ENCODE data around the gene TMEM11. TPM values are rescaled to one million over a fixed set of nuclear protein-coding genes. Genes with fewer than 3 reads are reported as not detected.

Gene TMEM11
- total RNA-seq, 1 experiment from 2014 or later, result 52.3 TPM

DNA sequence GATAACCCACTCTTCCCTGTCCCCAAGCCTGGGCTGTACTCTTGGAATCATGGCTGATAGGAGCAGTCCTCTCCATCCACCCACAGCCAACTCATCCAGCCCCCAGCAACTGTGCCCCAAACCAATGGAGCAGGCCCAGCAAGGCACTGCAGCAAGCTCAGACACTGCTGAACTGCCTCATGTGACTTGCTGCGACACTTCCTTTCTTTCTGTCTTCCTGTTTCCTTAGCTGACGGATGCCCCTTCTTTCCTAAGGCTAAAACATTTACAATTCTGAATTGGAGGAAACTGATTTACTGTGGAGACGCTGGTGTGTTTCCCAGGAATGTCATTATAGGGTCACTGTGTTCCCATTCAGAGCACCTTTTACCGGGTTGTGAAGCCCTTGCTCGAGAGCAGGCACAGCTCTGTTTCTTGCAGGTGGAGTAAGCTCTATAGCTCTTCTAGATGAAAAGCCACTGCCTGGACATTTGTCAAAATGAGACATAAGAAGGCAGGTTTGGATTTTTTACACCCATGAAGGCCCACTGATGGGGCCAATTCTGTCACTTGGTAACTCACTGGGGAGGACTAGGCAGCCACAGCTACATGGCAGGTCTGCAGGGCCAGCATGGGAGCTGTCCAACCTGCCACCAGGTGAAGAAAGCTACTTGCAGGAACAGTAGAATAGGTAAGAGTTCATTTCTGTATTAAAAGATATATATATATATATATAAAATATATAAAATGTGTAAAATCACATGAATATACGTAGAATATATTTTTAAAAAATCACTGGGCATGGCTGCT is 27.4 kb downstream of the TMEM11 start:
- no peak for DNase-seq (ENCODE audit: low read depth)

DNA sequence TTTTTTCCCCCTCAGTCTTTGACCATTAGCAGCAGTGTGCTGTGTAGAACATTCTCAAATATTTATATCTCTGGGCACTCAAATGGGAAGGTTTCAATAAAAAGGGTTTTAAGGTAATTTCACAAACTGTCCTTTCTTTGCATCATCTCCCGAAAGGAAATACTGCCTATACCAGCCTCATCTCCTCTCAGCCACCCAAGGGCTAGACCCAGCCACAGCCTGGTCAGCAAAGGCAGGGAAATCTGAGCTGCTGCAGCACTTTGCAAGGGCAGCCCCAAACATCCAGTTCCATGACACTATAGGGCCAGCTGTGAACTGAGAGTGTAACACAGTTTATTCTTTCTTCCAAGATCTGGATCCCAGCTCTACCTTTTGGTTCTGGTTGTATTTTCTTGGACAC is 28.9 kb downstream of the TMEM11 start:
- no peak for DNase-seq (ENCODE audit: low read depth)

DNA sequence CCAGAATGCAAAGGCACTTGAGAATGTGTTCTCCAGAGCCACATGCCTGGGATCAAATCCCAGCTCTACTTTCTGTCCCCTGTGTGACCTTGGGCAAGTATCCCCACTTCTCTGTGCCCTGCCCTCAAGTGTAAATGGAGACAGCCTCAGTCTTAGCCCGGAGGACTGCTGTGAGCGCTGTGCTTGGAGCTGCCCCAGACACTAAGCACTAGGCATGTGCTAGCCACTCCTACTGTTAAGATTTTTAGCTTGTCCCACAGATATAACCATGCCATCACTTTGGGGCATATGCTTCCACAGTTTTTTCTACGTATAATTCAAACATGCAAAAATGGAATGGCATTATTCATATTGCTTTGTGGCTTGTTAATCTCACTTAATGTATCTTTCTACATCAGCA is 29.4 kb downstream of the TMEM11 start:
- DNase-seq (ENCODE audit: low read depth), result no peak

DNA sequence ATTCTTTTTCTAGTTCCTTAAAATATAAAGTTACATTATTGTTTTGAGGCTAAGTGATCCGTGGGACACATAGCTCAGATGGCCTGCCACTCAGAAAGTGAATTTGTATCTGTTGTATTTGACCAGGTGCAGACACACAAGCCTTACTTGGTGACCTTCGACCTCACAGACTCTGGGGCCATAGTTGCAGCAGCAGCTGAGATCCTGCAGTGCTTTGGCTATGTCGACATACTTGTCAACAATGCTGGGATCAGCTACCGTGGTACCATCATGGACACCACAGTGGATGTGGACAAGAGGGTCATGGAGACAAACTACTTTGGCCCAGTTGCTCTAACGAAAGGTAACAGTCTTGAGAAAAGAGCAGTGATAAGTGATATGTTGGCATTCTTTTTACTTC is 30.5 kb downstream of the TMEM11 start:
- no peak for DNase-seq (ENCODE audit: low read depth)

DNA sequence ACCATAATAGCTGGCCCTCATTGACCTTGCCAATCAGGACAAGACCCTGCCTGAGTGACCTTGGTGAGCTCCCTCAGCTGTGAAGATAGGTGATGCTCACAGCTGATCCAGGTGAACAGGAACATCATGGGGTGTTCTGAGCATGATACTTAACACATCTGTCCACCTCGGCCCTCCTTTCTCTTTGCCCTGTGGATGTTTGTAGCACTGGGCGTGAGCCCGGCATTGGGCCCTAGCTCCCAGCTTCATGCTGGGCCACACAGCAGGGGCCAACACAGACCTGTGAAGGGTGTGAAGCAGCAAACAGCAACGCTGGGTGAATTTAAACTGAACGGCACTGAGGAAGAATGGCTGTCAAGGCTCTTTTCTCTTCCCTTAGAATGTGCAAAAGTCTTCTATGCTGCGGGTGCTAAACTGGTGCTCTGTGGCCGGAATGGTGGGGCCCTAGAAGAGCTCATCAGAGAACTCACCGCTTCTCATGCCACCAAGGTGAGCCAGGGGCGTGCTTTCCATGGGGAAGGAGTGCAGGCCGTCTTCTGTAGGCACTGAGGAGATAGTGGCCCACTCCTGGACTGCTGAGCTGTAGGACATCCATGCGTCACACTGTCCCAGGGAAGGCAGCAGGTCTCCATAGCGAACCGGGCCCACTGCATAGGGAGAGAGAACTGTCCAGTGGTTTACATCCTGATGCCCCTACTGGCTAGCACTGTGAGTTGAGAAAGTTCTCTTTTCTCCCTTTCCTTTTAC is 35.9 kb downstream of the TMEM11 start:
- no peak for DNase-seq (ENCODE audit: low read depth)

DNA sequence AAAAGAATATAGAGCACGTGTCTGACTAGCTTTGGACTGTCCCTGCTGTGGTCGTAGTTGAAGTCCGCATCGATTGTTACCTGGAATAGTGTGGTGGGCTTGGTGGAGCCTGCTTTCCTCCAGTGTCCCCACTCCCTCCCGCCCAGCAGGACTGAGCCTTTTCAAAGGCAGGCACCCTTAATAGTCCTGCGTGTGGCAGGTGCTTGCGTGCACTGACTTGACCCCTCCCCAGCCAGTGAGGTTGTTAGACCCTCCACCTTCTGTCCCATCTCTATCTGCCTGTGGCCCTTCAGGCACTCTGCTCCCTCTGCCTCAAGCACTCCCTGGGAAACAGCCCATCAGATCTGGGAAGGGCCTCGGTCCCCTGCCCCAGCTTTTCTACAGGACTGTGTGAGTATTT is 36.6 kb downstream of the TMEM11 start:
- no peak for DNase-seq (ENCODE audit: low read depth)

DNA sequence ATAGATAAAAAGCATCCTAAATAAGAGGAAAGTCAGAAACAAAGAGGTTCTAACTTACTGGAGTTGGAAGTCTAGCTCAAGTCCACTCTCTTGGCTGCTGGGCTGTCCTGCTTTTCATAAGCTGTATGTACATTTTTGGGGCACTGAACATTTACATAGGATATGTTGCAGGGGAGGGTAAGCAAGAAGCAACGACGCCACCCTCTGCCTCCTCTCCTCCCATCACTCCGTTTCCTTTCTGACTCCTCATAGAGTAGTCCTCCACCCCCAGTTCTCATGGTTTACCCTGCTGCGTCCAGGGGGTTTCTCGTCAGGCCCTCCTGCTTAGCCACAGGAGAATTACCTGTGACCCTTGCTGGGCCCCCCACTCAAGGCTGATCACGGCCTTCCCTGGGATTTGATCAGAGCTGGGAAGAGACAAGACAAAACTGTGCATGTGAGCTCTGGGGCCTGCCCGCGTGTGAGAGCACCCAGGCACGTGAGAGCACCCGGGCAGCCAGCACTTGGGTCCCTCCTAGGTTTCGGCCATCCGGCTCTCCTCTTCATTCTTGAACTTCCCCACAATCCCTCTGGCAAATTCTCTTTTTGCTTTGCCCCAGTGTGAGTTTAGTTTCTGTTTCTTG is 37.1 kb downstream of the TMEM11 start:
- no peak for DNase-seq (ENCODE audit: low read depth)

DNA sequence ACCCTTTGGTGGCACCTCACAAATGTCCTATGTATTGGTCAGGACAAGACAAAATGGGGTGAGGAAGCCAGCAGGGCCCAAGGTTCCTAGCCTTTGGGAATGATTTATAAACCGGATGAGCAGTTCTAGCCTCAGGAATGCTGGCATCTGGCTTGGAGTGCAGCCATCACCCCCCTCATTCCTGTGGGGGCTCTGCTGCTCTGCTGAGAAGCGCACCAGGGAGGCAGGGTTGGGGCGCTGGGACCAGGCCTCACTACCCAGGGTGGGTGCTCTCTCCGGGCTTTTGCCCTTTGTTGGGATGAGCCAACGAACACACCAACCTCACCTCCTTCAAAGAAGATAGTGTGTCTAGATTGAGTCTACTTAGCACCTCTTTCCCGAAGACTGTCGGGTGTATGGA is 39.2 kb downstream of the TMEM11 start:
- DNase-seq (ENCODE audit: low read depth), result no peak

DNA sequence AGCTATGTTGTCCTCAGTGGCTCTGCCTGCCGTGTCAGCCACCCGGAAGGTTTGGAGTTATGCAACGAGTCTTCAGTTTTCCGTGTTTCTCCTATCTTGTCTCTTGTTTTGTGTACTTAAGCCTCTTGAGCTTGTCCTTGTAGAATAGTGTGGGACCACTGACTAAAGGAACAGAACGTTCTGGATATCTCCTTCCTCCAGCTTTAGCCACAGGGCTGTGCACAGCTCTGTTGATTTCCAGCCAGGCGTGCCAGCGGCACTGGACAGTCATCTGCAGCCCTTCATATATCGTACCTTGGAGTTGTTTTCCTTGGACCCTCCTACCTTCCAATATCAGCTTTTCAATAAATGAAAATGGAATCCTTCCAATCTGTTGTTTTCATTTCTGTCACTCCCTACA is 39.8 kb downstream of the TMEM11 start:
- DNase-seq (ENCODE audit: low read depth), result no peak

DNA sequence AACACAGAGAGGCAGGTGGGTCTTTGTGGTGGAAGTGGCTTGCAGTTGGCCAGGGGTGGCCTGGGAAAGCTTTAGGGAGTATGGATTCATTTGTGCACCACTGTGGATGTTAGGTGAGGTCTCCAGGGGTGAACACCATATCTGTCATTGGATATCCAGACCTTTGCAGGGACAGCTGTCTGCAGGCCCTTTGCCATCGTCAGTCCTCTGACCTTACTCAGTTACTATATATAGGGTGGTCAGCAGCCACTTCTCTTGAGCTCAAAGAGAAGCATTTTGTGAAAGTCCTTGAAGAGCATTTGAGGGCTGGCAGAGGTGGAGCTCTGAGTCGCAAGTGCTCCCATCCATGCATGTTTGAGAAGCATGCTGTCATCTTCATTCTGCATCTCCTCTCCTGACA is 40.4 kb downstream of the TMEM11 start:
- DNase-seq (ENCODE audit: low read depth), result no peak

DNA sequence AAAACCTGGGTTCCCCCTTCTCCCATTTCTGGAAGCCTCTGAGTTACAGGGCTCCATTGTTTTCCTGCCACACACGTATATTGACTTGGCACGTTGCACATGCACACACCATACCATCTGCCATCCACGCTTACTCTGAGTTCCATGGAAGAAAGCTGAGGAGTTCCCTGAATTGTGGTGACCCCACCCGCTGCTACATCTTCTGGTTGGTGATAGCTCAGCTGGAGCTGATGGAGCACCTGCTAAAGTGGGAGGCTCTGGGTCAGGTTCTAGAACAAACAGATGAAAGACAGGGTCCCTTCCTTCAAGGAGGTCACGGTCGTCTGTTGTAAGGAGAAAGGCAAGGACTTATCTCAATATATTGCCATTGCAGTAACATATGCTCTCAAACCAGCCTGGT is 41.1 kb downstream of the TMEM11 start:
- no peak for DNase-seq (ENCODE audit: low read depth)

DNA sequence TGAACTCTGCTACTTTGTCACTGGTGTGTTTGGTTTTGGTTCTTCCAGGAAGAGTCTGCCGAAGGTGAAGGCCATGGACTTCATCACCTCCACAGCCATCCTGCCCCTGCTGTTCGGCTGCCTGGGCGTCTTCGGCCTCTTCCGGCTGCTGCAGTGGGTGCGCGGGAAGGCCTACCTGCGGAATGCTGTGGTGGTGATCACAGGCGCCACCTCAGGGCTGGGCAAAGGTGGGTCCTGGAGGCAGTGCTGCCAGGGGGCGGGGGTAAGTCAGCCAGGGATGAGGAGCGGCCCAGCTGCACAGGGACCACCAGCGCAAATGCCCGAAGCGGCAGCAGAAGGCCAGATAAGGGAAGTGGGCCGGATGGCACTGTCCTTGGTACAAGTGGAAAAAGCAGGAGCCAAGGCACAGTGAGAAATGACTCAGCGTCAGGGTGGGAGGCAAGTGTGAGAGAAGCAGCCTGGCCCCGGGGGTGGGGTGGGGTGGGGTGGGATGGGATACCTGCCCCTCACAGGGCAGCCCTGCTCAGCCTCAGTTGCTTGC is 41.9 kb downstream of the TMEM11 start:
- no peak for DNase-seq (ENCODE audit: low read depth)

DNA sequence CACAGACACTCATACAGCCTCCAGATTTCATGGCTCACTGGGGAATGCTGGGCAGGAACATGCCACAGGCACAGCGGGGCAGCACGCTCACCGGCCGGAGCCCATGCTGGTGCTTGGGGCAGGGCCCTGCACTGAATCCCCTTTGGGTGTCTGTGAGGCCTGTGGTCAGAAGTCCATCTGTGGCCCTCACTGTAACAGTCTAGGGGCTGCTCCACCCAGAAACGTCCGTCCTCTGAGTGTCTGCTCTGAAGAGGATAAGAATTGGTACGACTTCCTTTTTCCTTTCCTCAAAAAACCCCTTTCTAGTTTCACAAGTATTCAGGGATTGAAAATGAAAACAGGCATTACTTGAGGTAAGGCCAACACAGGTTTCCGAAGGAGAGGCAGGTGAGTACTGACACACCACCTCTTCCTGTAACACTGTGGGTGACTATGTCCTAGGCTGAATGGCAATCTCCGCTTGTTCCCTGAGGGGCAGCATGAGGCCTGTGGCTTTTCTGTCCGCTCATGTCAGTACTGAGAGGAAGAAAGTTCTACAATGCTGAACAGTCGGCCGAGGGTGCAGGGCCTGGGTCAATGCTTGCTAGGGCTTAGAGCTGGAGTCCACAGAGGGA is 42.5 kb downstream of the TMEM11 start:
- no peak for DNase-seq (ENCODE audit: low read depth)

DNA sequence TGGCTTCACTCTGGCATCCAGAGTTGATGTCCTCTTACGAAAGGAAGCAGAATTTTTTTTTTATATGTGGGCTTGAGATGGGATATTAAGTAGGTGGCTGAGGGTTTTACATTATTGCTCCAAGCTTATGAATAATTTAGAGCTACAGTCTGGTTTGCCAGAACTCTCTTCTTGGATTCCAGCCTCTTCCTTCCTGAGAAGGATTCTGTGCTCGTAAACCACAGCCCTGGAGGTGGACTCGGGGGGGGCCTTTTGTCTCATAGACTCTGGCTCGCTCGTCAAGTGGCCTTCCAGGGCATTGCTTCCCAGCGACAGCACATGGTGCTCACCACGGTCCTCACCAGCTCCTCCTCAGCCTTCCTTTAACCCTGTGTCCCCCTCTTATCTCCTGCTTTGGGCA is 43.2 kb downstream of the TMEM11 start:
- no peak for DNase-seq (ENCODE audit: low read depth)

DNA sequence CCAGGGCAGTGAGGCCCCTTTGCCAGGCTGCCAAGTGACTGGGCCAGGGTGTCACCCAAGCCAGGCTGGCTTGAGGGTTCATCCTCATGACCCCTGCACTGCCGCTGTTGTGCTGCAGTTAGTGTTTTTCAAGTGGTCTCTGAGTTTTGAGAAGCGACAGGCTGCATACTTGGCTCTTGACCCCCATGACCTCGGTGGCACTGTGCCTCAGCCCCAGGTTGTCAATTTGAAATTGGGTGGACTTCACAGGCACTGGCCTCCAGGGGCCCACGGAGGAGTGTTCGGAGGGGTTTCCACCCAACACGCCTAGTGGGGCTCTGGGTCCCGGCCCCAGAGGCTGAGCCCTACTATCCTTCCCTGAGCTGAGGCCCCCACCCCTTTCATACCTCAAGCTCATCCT is 44.5 kb downstream of the TMEM11 start:
- DNase-seq (ENCODE audit: low read depth), result no peak

DNA sequence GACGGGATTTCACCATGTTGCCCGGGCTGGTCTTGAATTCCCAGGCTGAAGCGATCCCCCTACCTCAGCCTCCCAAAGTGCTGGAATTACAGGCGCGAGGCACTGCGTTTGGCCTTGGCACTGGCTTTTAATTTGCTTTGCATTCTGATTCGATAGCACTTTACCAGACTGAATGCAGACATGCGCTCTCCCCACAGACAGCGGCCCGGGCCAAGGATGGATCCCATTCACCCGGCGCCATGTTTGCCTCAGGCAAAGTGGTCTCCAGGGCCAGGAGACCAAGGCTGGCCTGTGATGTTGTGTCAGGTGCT is 45.5 kb downstream of the TMEM11 start:
- no peak for DNase-seq (ENCODE audit: low read depth)

DNA sequence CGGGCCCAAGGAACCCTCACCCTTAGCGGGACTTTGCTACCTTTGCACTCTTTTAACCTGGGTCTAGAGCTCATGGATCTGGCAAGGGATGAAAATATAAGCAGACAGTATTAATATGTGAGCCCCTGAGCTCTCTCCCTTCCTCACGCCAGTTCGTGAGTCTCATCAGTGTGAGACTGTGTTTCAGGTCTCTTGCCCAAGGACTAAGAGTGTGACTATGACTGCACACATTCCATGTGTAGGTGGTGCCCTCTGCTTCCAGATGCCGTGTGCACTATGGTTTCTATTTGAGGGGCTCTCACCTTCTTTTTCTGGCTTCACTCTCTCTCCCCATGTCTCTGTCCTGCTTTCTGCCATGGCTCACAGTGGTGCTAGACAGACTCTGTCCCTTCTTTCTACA is 46.7 kb downstream of the TMEM11 start:
- DNase-seq (ENCODE audit: low read depth), result no peak

DNA sequence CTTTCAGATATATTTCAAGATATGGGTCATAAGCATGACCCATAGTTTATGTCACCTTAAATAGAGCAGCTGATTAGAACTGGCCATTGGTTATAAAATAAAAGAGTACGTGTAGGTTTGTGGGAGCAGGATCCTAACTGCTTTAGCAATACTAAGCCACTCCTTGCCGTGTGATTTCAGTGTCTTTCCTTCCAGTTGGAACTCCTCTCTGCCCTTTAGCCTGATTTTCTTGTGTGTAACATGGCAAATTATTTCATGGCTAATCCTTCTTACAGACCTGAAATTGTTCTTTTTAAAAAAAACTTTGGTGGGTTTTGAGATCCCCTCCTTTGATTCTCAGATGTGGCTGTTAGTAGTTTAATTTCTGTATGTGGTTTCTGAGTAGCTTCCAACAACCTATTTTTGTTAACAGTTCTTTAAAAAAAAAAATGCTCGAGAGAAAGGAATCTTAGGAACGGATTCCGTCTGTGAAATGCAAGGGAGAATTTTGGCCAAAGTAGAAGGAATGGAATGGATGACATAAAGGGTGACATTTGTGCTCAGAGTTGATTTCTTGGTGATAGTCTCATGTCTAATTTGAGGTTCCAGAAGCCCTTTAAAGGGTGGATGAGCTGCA is 47.3 kb downstream of the TMEM11 start:
- no peak for DNase-seq (ENCODE audit: low read depth)

DNA sequence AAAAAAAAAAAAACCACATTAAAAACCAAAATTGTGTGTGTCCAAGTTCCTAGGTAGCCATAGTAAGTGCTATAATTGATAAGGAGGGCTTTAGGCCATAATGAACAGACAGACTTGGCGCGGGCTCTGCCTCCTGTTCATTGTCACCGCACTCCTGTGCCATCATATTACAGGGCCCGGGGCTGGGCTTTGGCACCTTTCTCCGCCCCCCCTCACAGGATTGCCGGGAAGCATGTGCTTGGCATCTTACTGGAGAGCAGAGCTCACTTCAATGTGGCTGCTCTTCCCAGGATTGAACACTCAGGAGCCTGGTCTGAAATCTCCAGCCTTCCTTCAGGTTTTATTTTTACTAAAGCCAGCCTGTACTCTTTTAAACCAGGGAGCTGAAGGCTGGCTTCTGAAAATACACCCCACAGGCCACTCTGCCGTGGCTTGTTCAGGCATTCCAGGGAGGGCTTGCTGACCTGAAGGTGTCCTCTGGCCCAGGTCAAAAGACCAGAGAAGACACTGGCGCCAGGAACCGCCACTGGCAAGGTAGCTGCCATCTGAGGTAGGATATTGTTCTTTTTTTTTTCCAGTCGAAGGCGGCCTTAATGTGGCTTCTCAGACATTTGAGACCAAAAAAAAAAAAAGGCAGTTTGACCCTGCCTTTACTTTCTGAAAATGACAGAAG is 47.9 kb downstream of the TMEM11 start:
- no peak for DNase-seq (ENCODE audit: low read depth)

DNA sequence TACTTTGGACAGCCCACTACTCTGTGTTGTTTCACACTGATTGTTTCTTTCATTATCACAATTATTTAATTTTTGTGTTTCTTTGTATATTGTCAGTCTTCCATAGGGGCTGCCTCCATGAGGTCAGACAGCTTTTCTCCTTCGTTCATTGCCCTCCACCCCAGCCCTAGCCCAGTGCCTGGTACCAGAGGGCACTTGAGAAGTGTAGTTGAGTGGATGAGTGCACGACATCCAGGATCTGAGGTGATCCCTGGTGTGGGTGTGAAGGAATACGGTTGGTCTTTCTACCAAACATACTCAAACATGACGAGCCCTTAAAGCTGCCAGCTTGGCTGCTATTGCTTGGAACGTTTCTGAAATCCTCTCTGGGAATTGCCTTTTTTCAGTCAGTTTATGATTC is 49.3 kb downstream of the TMEM11 start:
- DNase-seq (ENCODE audit: low read depth), result no peak

DNA sequence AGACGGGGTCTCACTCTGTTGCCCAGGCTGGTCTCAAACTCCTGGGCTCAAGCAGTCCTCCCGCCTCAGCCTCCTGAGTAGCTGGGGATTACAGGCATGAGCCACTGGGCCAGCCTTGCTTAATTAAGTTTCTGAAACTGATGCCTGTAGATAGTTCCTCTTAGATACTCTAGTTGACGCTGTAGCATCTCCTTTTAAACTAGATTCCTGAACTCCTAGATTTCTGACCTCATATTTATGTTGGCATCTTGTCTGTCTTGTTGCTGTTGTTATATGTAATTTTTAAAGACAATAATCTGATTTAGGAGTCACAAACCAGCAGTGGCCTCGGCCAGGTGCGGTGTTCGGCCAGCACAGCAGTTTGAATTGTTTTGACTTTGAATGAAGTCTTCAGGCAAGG is 49.7 kb downstream of the TMEM11 start:
- DNase-seq (ENCODE audit: low read depth), result no peak

All from HT1080 (cell line).